ENCODE data around the gene ARHGAP31.

GRCh38 chr3:119302697-119303551 lies 8.7 kb downstream of the ARHGAP31 start:
- TF ChIP-seq EZH2 (IDR thresholded peaks at IDR 0.05; ENCODE audit: insufficient read depth, low read length), result no peak
- no peak for TF ChIP-seq CTCF (IDR thresholded peaks at IDR 0.05; ENCODE audit: insufficient read depth, low read depth, low read length)
